ENCODE results near the gene ACVR1.

The ACVR1 gene

GRCh38 chr2:157747695-157748370 lies 128.3 kb downstream of the ACVR1 start:
- no peak for TF ChIP-seq CTCF (IDR thresholded peaks at IDR 0.05; ENCODE audit: borderline replicate concordance, insufficient read depth, low read depth, low read length)
- no peak overlapping the region for H3K4me3 ChIP-seq (ENCODE audit: low read depth, low read length)

- H3K4me3 ChIP-seq (ENCODE audit: low read depth, low read length), result no peak overlapping the region
- no peak for TF ChIP-seq CTCF (IDR thresholded peaks at IDR 0.05; ENCODE audit: borderline replicate concordance, insufficient read depth, low read depth, low read length)
Measured at GRCh38 chr2:157747280-157747679, 128.8 kb downstream of the ACVR1 start.

- no peak overlapping the region for H3K4me3 ChIP-seq (ENCODE audit: low read depth, low read length)
- no peak for TF ChIP-seq CTCF (IDR thresholded peaks at IDR 0.05; ENCODE audit: borderline replicate concordance, insufficient read depth, low read depth, low read length)
Measured at GRCh38 chr2:157746234-157746950, 129.7 kb downstream of the ACVR1 start.

GRCh38 chr2:157744571-157745076 lies 131.5 kb downstream of the ACVR1 start:
- TF ChIP-seq CTCF (IDR thresholded peaks at IDR 0.05; ENCODE audit: borderline replicate concordance, insufficient read depth, low read depth, low read length), result no peak
- no peak overlapping the region for H3K4me3 ChIP-seq (ENCODE audit: low read depth, low read length)

- H3K4me3 ChIP-seq (ENCODE audit: low read depth, low read length), result no peak overlapping the region
- no peak for TF ChIP-seq CTCF (IDR thresholded peaks at IDR 0.05; ENCODE audit: borderline replicate concordance, insufficient read depth, low read depth, low read length)
Measured at GRCh38 chr2:157743051-157743450, 133.1 kb downstream of the ACVR1 start.

- TF ChIP-seq CTCF (IDR thresholded peaks at IDR 0.05; ENCODE audit: borderline replicate concordance, insufficient read depth, low read depth, low read length), result no peak
Measured at GRCh38 chr2:157741819-157742484, 134.2 kb downstream of the ACVR1 start.

More at GRCh38 chr2:157741819-157742484, 134.2 kb downstream of the ACVR1 start:
- no peak overlapping the region for H3K4me3 ChIP-seq (ENCODE audit: low read depth, low read length)

All from GM12875 (cell line).